GM18520 (cell line): ENCODE results near the gene SEC16A.
"Not testable (repeated sequence)": the region's sequence is repeated elsewhere in the genome, so short reads cannot be mapped to it uniquely, and the experiment has no call there.

Experiments used
- ATAC-seq: cut with Tn5 transposase; IDR thresholded peaks from one replicate; pipeline ENCODE4 v1.9.1; 2021; ENCODE audit not compliant: unreplicated experiment

The SEC16A gene

DNA sequence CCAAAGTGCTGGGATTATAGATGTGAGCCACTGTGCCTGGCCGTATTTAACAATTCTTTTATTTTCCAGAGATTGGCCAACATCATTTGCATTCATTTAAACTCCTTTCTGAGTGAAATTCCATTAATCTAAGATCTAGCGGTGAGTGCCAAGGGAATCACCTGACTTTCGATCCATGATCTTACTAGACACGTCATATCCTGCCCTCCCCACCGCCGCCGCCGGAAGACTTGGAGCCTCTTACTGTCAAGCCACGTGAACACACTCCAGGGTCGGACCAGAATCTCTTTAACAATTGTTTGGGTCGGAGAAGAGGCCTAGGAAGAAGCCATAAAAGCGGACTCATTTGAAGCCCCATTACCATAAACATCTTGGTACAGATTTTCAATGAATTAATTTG is 56.1 kb downstream of the SEC16A start:
- no peak for ATAC-seq

DNA sequence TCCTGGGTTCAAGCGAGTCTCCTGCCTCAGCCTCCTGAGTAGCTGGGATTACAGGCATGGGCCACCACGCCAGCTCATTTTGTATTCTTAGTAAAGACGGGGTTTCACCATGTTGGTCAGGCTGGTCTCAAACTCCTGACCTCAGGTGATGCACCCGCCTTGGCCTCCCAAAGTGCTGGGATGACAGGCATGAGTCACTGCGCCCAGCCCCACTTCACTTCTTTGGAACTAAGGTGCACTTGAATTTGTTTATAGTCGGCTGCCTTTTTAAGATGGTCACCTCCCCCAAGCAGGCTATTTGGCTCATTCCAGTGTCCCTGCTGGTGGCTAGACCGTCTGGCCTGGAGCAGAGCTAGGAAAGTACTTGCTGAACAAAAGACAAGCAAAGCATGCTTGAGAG is 57.5 kb downstream of the SEC16A start:
- not testable (repeated sequence) for ATAC-seq

- ATAC-seq = no peak
Observed at GRCh38 chr9:136424750-136425362, 58.0 kb downstream of the SEC16A start.

GRCh38 chr9:136423432-136424146 is 59.3 kb downstream of the SEC16A start:
- ATAC-seq = no peak

- no peak for ATAC-seq
Observed at GRCh38 chr9:136422876-136423275, 60.0 kb downstream of the SEC16A start.

- ATAC-seq = no peak
Observed at GRCh38 chr9:136421791-136422190, 61.0 kb downstream of the SEC16A start.

GRCh38 chr9:136419092-136419420 is 63.8 kb downstream of the SEC16A start:
- no peak for ATAC-seq

DNA sequence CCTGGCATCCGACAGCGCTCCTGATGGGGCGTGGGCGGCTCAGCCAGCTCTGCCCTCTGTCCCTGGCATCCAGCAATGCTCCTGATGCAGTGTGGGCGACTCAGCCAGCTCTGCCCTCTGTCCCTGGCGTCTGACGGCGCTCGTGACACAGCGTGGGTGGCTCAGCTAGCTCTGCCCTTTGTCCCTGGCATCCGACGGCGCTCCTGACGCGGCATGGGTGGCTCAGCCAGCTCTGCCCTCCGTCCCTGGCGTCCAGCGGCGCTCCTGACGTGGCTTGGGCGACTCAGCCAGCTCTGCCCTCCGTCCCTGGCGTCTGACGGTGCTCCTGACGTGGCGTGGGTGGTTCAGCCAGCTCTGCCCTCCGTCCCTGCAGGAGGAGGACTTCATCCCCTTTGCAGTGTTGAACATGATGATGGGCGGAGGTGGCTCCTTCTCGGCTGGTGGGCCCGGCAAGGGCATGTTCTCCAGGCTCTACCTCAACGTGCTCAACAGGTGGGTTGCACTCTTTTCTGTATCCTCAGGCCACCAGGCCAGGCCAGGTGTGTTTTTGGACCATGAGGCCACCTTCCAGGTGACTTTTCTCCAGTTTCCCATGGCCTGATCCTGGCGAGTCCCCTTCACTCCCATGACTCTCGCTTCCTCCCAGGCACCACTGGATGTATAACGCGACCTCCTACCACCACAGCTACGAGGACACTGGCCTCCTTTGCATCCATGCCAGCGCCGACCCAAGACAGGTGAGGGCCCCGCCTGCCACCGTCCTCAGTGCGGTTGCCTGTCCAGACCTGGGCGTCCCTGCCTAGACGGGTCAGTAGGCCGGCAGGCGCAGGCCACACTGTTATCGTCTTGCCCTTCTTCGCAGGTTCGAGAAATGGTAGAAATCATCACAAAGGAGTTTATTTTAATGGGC is 64.4 kb downstream of the SEC16A start:
- no peak for ATAC-seq

DNA sequence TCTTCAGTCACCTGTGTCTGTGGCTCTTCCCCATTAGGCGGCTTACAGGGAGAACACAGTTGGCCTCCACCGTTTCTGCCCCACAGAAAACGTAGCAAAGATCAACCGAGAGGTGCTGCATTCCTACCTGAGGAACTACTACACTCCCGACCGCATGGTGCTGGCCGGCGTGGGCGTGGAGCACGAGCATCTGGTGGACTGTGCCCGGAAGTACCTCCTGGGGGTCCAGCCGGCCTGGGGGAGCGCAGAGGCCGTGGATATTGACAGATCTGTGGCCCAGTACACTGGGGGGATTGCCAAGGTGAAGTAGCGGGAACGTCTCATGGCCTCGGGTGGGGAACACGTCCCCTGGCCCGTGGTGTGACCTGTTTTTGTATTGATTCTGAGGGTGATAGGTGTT is 65.9 kb downstream of the SEC16A start:
- no peak for ATAC-seq

GRCh38 chr9:136416427-136416826 is 66.4 kb downstream of the SEC16A start:
- ATAC-seq = no peak

DNA sequence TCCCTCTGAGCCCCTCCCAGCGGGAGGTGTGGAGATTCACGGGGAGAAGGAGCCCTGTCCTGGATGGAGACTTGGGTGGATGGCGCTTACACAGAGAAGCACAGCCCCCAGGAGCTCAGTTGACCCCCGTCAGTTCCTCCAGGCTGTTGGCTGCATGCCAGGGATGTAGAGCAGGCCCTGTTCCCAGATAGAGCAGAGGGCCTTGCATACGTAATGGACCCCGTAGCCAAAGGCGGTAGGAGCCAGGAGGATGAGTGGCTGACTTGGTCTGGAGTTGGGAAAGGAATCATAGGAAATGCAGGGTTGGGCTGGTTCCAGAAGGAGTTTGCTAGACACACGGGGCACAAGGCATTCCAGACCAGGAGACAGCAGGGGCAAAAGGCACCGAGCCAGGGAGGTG is 69.9 kb downstream of the SEC16A start:
- ATAC-seq = no peak

DNA sequence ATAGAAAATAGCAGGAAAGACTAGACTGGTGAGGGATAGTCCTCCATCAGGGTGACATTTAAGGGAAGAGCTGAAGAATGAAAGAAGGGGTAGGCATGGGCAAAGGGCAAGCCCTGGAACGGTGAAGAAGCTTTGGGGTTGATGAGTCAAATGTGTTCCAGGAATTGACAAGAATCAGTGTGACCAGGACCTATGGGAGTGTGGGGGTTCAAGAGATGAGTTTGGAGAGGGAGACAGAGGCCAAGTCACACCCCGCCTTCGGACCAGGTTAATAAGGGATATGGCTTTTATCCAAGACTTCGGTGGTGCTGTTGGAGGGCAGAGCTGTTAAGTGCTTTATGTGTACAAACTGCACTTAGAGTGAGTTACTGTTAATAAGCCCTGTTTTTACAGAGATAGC is 71.5 kb downstream of the SEC16A start:
- ATAC-seq = no peak

DNA sequence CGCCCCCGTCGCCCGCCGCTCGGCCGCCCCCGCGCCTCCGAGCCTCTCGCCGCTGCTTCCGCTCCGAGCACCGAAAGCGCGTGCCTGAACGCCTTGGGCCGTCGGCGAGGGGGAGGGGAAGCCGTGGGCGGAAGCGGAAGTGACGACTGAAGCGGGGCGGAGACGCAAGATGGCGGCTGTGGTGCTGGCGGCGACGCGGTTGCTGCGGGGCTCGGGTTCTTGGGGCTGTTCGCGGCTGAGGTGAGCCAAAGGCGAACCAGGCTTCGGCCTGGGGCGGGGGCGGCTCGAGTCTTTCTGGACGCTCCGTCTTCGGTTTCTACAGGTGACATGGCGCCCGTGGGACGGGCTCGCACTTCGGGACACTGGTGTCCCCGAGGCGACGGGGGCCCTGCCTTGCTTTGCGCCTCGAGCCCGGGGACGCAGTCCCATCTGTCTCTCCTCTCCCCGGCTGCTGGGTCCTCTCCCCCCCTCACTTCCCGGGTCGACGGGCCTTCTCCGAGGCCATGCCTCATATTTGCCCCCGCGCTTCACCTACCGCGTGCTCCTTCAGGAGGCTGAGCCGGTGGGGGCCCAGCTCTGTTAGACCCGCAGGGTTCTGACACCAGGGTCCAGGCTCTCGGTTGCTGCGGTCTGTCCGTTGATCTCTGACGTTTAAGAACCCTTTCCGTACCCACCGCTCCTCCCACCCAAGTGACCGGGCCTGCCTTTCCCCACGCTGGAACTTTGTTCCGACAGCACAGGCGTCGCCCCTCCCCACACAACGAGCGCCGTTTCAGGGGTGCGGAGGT is 72.1 kb downstream of the SEC16A start, which contains the start of the genes ENTR1 and PMPCA:
TSS of gene ENTR1 (minus strand) at position 115 of the 788 bp plus-strand sequence. CDS start 217 bp downstream, outside the sequence.
TSS of gene PMPCA (plus strand) at position 159 of the 788 bp plus-strand sequence. CDS start at position 170, 11 bp downstream.
- ATAC-seq = peak; percentile 78

- peak; percentile 10 for ATAC-seq
Observed at GRCh38 chr9:136409557-136410455, 73.0 kb downstream of the SEC16A start.

DNA sequence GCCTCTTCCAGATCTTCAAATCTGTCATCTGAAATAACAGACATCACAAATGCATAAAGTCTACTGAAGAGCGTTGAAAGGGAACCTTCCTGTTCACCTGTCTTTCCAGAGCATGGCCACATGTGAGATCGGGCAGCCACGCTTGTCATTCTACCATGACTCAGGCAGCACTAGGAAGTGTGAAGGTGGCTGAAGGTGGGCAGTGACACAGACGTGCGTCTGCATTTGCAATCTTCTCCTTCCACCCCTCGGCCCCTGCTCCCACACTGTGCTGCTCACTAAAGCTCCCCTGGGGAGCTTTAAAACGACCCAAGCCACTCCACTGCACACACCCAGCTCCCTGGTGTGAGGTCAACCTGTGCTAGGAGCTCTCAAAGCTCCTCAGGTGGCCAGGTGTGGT is 74.9 kb downstream of the SEC16A start:
- no peak for ATAC-seq

- ATAC-seq = not testable (repeated sequence)
Observed at GRCh38 chr9:136407061-136407460, 75.8 kb downstream of the SEC16A start.

DNA sequence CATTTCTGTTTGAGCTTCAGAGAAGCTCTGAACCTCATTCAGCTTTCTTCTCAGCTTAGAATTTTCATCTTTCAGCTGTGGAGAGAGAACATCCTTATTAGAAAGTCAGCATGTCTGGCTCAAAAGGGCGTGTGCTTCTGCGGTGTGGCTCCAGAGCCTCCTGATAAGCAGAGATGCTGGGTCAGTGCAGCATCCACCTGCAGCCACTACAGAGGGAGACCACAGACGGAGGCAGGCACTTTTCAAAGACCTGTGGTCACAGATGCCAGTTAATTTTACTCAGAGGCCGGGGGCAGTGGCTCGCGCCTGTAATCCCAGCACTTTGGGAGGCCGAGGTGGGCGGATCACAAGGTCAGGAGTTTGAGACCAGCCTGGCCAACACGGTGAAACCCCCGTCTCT is 76.9 kb downstream of the SEC16A start:
- not testable (repeated sequence) for ATAC-seq

DNA sequence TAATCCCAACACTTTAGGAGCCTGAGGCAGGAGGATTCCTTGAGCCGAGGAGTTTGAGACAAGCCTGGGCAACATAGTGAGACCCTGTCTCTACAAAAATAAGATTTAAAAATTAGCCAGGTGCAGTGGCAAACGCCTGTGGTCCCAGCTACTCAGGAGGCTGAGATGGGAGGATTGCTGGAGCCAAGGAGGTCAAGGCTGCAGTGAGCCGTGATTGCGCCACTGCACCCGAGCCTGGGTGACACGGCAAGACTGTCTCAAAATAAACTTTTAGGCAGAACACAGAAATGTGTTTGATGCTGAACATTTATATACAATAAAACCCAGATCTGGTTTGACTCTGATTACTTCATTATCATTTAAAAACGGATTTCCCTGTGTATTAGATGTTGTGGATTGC is 77.4 kb downstream of the SEC16A start:
- no peak for ATAC-seq

DNA sequence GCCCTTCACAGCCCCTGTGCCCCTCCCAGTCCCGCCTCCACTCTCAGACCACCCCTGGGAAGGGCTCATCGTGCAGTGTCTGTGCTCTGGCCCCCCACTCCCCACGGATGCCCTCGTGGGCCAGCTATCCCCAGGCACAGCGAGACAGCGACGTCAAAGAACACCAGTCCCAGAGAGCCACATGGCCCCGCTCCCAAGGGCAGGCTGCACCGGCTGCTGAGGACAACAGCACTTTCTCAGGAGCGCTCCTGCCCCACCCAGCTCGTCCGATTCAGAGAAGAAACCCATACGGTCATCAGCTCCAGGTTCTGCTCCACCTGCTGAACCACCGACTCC is 78.1 kb downstream of the SEC16A start:
- ATAC-seq = no peak
